Measurements from ENCODE around the gene LRP1.

LRP1 gene

GRCh38 chr12:57185906-57186508 lies 57.7 kb downstream of the LRP1 start:
- H3K9ac ChIP-seq (ENCODE audit: low read depth, low read length, poor library complexity, severe bottlenecking) = no peak overlapping the region
- no peaks in the 10 kb centered on the region for H3F3A ChIP-seq (ENCODE audit: low read depth)
- H3K4me2 ChIP-seq (ENCODE audit: low read depth, low read length, poor library complexity, severe bottlenecking) = no peak overlapping the region
- H3K79me2 ChIP-seq (ENCODE audit: insufficient read depth, low read length) = no peaks in the 10 kb centered on the region
- H3K9me3 ChIP-seq (ENCODE audit: insufficient read depth, low read depth, low read length) = no peaks in the 10 kb centered on the region
- no peak overlapping the region for H2AFZ ChIP-seq (ENCODE audit: low read length)
- no peak overlapping the region for H3K4me3 ChIP-seq (ENCODE audit: low read length, poor library complexity, severe bottlenecking)
- no peaks in the 10 kb centered on the region for H4K20me1 ChIP-seq (ENCODE audit: insufficient read depth, low read length, poor library complexity, severe bottlenecking)
- H3K27me3 ChIP-seq (ENCODE audit: insufficient read depth, low read length, poor library complexity, severe bottlenecking) = no peaks in the 10 kb centered on the region
- H3K4me1 ChIP-seq (ENCODE audit: insufficient read depth, low read length, poor library complexity, severe bottlenecking) = no peaks in the 10 kb centered on the region
- H3K36me3 ChIP-seq (ENCODE audit: insufficient read depth, low read length) = no peaks in the 10 kb centered on the region
- no peak for TF ChIP-seq EZH2phosphoT487 (IDR thresholded peaks at IDR 0.05; ENCODE audit: borderline replicate concordance)
- no peak for TF ChIP-seq CTCF (conservative IDR thresholded peaks at IDR 0.05; ENCODE audit: low read length)
- H3K9me2 ChIP-seq (replicated peaks; ENCODE audit: low read depth, low read length) = no peaks in the 10 kb centered on the region

DNA sequence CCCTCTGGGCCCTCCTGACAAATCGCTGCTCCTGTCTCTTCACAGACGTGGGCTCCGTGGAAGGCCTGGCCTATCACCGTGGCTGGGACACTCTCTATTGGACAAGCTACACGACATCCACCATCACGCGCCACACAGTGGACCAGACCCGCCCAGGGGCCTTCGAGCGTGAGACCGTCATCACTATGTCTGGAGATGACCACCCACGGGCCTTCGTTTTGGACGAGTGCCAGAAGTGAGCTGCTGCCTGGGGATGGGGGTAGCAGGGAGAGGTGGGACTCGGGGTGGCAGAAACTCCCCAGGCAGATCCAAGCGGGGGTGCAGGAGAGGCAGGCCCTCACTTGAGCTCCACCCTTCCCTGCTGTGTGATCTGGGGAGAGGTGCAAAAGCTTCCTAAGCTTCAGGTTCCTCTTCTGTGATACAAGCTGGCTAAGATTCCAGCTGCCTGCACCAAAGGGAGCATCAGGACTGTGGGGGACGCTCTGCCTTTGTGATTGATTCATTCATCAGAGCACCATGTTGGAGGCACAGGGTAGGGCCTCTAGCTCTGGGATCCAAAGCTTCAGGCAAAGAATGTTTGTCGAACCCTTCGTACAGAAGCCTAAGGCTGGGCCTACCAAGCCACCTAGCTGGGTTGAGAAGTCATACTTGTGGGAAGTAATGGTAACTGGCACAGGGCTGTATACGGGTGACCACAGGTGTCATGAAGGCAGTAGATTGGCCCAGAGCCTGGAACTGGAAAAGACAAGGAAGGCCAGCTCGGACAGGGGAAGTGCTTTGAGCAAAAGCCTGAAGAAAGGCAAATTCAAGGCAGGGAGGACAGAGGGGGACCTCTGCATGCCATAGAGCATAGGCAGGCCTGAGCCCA lies 59.2 kb downstream of the LRP1 start:
- Histone ChIP-seq H3K4me1 (ENCODE audit: insufficient read depth, low read length, poor library complexity, severe bottlenecking) (no peaks in the 10 kb centered on the region), H3F3A (ENCODE audit: low read depth) (no peaks in the 10 kb centered on the region), H3K27me3 (ENCODE audit: insufficient read depth, low read length, poor library complexity, severe bottlenecking) (no peaks in the 10 kb centered on the region), H3K4me3 (ENCODE audit: low read length, poor library complexity, severe bottlenecking) (no peak overlapping the region), H4K20me1 (ENCODE audit: insufficient read depth, low read length, poor library complexity, severe bottlenecking) (no peaks in the 10 kb centered on the region), H3K9me2 (replicated peaks; ENCODE audit: low read depth, low read length) (no peaks in the 10 kb centered on the region), H3K36me3 (ENCODE audit: insufficient read depth, low read length) (no peaks in the 10 kb centered on the region; the same call in 1 of the 2 replicates), H2AFZ (ENCODE audit: low read length) (no peak overlapping the region), H3K79me2 (ENCODE audit: insufficient read depth, low read length) (no peaks in the 10 kb centered on the region), H3K4me2 (ENCODE audit: low read depth, low read length, poor library complexity, severe bottlenecking) (no peak overlapping the region), H3K9ac (ENCODE audit: low read depth, low read length, poor library complexity, severe bottlenecking) (no peak overlapping the region), H3K9me3 (ENCODE audit: insufficient read depth, low read depth, low read length) (no peaks in the 10 kb centered on the region)
- TF ChIP-seq CTCF (conservative IDR thresholded peaks at IDR 0.05; ENCODE audit: low read length) = no peak
- no peak for TF ChIP-seq EZH2phosphoT487 (IDR thresholded peaks at IDR 0.05; ENCODE audit: borderline replicate concordance)

DNA sequence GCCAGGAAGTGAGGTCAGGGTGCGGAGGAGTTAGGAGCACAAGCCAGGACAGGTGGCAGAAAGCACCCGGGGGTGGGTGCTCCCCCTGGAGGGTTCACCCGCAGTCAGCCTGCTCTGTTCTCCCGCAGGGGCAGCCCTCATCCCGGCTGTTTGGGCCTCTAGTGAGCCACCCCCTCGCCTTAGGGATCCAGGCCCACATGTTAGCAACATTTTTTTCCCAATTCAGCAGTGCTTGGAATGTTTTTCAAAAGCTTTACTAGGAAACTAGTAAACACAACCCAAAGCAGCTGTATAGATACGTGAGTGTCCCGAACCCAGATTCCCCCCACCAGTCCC lies 59.8 kb downstream of the LRP1 start:
- H4K20me1 ChIP-seq (ENCODE audit: insufficient read depth, low read length, poor library complexity, severe bottlenecking) = no peaks in the 10 kb centered on the region
- H3K27me3 ChIP-seq (ENCODE audit: insufficient read depth, low read length, poor library complexity, severe bottlenecking) = no peaks in the 10 kb centered on the region
- TF ChIP-seq EZH2phosphoT487 (IDR thresholded peaks at IDR 0.05; ENCODE audit: borderline replicate concordance) = no peak
- no peak for TF ChIP-seq CTCF (conservative IDR thresholded peaks at IDR 0.05; ENCODE audit: low read length)
- H2AFZ ChIP-seq (ENCODE audit: low read length) = no peak overlapping the region
- H3F3A ChIP-seq (ENCODE audit: low read depth) = no peaks in the 10 kb centered on the region
- H3K4me2 ChIP-seq (ENCODE audit: low read depth, low read length, poor library complexity, severe bottlenecking) = no peak overlapping the region
- no peak overlapping the region for H3K4me3 ChIP-seq (ENCODE audit: low read length, poor library complexity, severe bottlenecking)
- H3K9me3 ChIP-seq (ENCODE audit: insufficient read depth, low read depth, low read length) = no peaks in the 10 kb centered on the region
- no peaks in the 10 kb centered on the region for H3K9me2 ChIP-seq (replicated peaks; ENCODE audit: low read depth, low read length)
- no peak overlapping the region for H3K9ac ChIP-seq (ENCODE audit: low read depth, low read length, poor library complexity, severe bottlenecking)
- no peaks in the 10 kb centered on the region; the same call in 1 of the 2 replicates for H3K36me3 ChIP-seq (ENCODE audit: insufficient read depth, low read length)
- no peaks in the 10 kb centered on the region for H3K4me1 ChIP-seq (ENCODE audit: insufficient read depth, low read length, poor library complexity, severe bottlenecking)
- no peaks in the 10 kb centered on the region for H3K79me2 ChIP-seq (ENCODE audit: insufficient read depth, low read length)

Measured in Loucy (cell line).